Cardiac fibroblast (primary cell): ENCODE data around the gene RBM20.
A peak's percentile ranks its signal among the peaks of the same experiment; 100 is the strongest.

ENCODE experiments used
- DNase-seq, 2 donors: peaks; one replicate each; pipeline versions ENCODE4 v3.0.0 to v3.0.0-alpha.2; 2010; ENCODE audit warnings: low read depth in 2 of 2
- H3K4me3 ChIP-seq, 2 donors: replicated peaks in 1 of 2; 1 replicate in 1 of 2; 2 replicates in 1 of 2; pipeline ENCODE4 v1.5.1; 2011; ENCODE audit warnings: low read depth in 2 of 2, low read length in 2 of 2, mild to moderate bottlenecking in 2 of 2, moderate library complexity in 1 of 2
- CTCF ChIP-seq: IDR thresholded peaks from one replicate; pipeline ENCODE4 v1.5.1; 2011; ENCODE audit warnings: low read depth, mild to moderate bottlenecking, low read length, inconsistent platforms

The RBM20 gene

GRCh38 chr10:110642204-110643034 lies 1.7 kb upstream of the RBM20 start:
- no peak for TF ChIP-seq CTCF
- DNase-seq, result no peak
- no peak overlapping the region for H3K4me3 ChIP-seq

GRCh38 chr10:110643035-110643652 lies 992 bp upstream of the RBM20 start:
- no peak for TF ChIP-seq CTCF
- no peak for DNase-seq
- peak overlapping the region; percentile 28 to 60 for H3K4me3 ChIP-seq

GRCh38 chr10:110644598-110645462 lies 694 bp downstream of the RBM20 start:
- no peak for TF ChIP-seq CTCF
- H3K4me3 ChIP-seq, result peak overlapping the region; percentile 44 to 60
- DNase-seq, result no peak

GRCh38 chr10:110646417-110647135 lies 2.4 kb downstream of the RBM20 start:
- TF ChIP-seq CTCF, result no peak
- DNase-seq, result no peak
- no peak overlapping the region for H3K4me3 ChIP-seq

GRCh38 chr10:110647136-110647430 lies 2.9 kb downstream of the RBM20 start:
- H3K4me3 ChIP-seq, result no peak overlapping the region
- TF ChIP-seq CTCF, result no peak
- DNase-seq, result no peak

- H3K4me3 ChIP-seq, result no peak overlapping the region
- no peak for DNase-seq
- no peak for TF ChIP-seq CTCF
Observed at GRCh38 chr10:110648692-110649346, 4.7 kb downstream of the RBM20 start.
